SU-DHL-6 (cell line): ENCODE data around the gene SMIM31.

ENCODE experiments used
- H2AFZ ChIP-seq: fragments of 200-600 bp; sonication (generic); 2 replicates; pipeline ENCODE4 v1.6.1; 2014; ENCODE audit warnings: low read depth, mild to moderate bottlenecking, moderate library complexity, mixed read lengths, antibody characterized with exemption, low read length; ENCODE audit not compliant: severe bottlenecking
- H3F3A ChIP-seq: fragments of 200-600 bp; shearing (Covaris generic); 2 replicates; pipeline ENCODE4 v1.6.0; 2016; ENCODE audit warnings: antibody characterized with exemption, mild to moderate bottlenecking; ENCODE audit not compliant: insufficient read depth
- H3K27ac ChIP-seq: fragments of 200-600 bp; sonication (generic); 2 replicates; pipeline ENCODE4 v1.5.1; 2016; ENCODE audit warnings: low read depth, mild to moderate bottlenecking, low read length, moderate library complexity, mixed read lengths
- H3K27me3 ChIP-seq: fragments of 200-600 bp; sonication (generic), shearing (Covaris generic); 2 replicates; pipeline ENCODE4 v1.6.0; 2014; ENCODE audit warnings: mild to moderate bottlenecking, low read length
- H3K36me3 ChIP-seq: fragments of 200-600 bp; sonication (generic); 2 replicates; pipeline ENCODE4 v1.6.1; 2014; ENCODE audit warnings: mild to moderate bottlenecking, low read length, mixed read lengths
- H3K4me2 ChIP-seq: fragments of 300-600, 200-600 bp; shearing (Covaris generic), sonication (generic); 2 replicates; pipeline ENCODE4 v1.6.0; 2014; ENCODE audit warnings: low read length, low read depth, mild to moderate bottlenecking; ENCODE audit not compliant: poor library complexity, severe bottlenecking
- H3K4me3 ChIP-seq: fragments of 200-600 bp; sonication (generic); 2 replicates; pipeline ENCODE4 v1.5.1; 2014; ENCODE audit warnings: antibody characterized with exemption, low read length, mild to moderate bottlenecking, mixed read lengths; ENCODE audit not compliant: insufficient read depth, poor library complexity, severe bottlenecking
- H3K79me2 ChIP-seq: fragments of 200-600 bp; sonication (generic); 2 replicates; pipeline ENCODE4 v1.6.1; 2014; ENCODE audit warnings: mild to moderate bottlenecking, low read length, moderate library complexity; ENCODE audit not compliant: insufficient read depth
- H3K9ac ChIP-seq: fragments of 200-600 bp; sonication (generic); 2 replicates; pipeline ENCODE4 v1.7.0; 2014; ENCODE audit warnings: mild to moderate bottlenecking, low read length
- H3K9me2 ChIP-seq: fragments of 200-600 bp; sonication (generic); replicated peaks from 2 replicates; pipeline ENCODE4 v1.6.1; 2014; ENCODE audit warnings: low read length; ENCODE audit not compliant: insufficient read depth
- H3K9me3 ChIP-seq: fragments of 200-600 bp; sonication (generic); 2 replicates; pipeline ENCODE4 v1.6.1; 2014; ENCODE audit warnings: low read length, mixed read lengths; ENCODE audit not compliant: insufficient read depth
- H4K20me1 ChIP-seq: fragments of 200-600 bp; sonication (generic); 2 replicates; pipeline ENCODE4 v1.6.1; 2014; ENCODE audit warnings: low read depth, mild to moderate bottlenecking, antibody characterized with exemption, low read length, moderate library complexity, mixed read lengths
- CTCF ChIP-seq: fragments of 200-600 bp; sonication (generic); IDR thresholded peaks from one replicate; pipeline ENCODE4 v1.5.1; 2017; ENCODE audit warnings: antibody characterized with exemption, mild to moderate bottlenecking, low read length, moderate library complexity; ENCODE audit not compliant: insufficient read depth, poor library complexity, severe bottlenecking
- EZH2phosphoT487 ChIP-seq: fragments of 200-600 bp; sonication (generic), shearing (Covaris generic); conservative IDR thresholded peaks from 2 replicates; pipeline ENCODE4 v1.6.1; 2018; ENCODE audit warnings: mild to moderate bottlenecking, antibody characterized with exemption, low read length, moderate library complexity, mixed read lengths

Gene SMIM31

GRCh38 chr4:164813554-164813953 lies 59.6 kb downstream of the SMIM31 start:
- TF ChIP-seq CTCF (no peak), EZH2phosphoT487 (no peak)
- H3K27me3 ChIP-seq = no peaks in the 10 kb centered on the region; the same call in 1 of the 2 replicates
- H3K9me2 ChIP-seq = no peaks in the 10 kb centered on the region
- H3K27ac ChIP-seq = no peak overlapping the region
- no peak overlapping the region for H2AFZ ChIP-seq
- H3K79me2 ChIP-seq = no peaks in the 10 kb centered on the region
- no peaks in the 10 kb centered on the region for H3K9me3 ChIP-seq
- no peaks in the 10 kb centered on the region for H3F3A ChIP-seq
- no peaks in the 10 kb centered on the region for H4K20me1 ChIP-seq
- H3K4me2 ChIP-seq = no peak overlapping the region
- no peak overlapping the region for H3K4me3 ChIP-seq
- H3K9ac ChIP-seq = no peak overlapping the region
- H3K36me3 ChIP-seq = no peaks in the 10 kb centered on the region

DNA sequence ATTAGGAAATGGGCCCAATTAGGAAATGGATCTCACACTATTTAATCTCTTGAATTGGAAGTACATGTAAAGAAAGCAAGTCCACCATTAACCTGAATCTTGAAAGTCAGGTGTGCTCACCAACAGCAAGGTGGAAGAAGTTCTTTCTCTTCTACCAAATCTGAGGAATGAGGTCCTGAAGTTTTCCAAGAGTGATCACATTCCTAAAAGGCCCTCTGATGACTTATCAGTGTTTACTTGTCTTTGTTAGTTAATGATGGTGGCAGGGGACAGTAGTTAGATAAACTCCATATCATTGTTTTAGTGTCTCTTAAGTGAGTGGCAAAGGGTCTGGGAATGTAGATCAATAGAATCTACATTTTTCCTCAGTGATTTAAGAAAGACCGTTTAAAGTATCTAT lies 61.8 kb downstream of the SMIM31 start:
- H3K4me2 ChIP-seq = no peak overlapping the region
- no peaks in the 10 kb centered on the region for H3K79me2 ChIP-seq
- H3K27ac ChIP-seq = no peak overlapping the region
- no peak overlapping the region for H2AFZ ChIP-seq
- H3K27me3 ChIP-seq = no peaks in the 10 kb centered on the region; the same call in 1 of the 2 replicates
- no peaks in the 10 kb centered on the region for H3K9me3 ChIP-seq
- TF ChIP-seq CTCF = no peak
- TF ChIP-seq EZH2phosphoT487 = no peak
- H3K9me2 ChIP-seq = no peaks in the 10 kb centered on the region
- H3K4me3 ChIP-seq = no peak overlapping the region
- no peak overlapping the region for H3K9ac ChIP-seq
- no peaks in the 10 kb centered on the region for H3K36me3 ChIP-seq
- no peaks in the 10 kb centered on the region for H3F3A ChIP-seq
- no peaks in the 10 kb centered on the region for H4K20me1 ChIP-seq

DNA sequence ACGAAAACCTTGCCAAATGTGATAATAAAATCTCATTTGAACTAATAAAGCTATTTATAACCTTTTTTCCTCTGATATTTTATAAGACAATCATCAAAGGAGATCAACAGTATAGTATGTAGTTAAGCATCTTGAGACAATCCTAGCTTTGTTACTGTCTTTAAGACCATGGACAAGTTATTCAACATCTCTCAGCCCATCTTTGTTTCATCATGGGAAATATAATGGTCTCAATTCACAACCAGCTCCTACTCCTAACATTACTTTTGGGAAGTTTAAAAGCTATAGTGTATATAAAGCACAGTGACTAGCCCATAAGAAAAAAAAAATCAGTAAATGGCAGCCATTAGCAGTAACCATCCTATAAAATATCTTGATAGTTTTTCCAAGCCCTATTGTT lies 65.4 kb downstream of the SMIM31 start:
- H3K27ac ChIP-seq = no peak overlapping the region
- no peak overlapping the region for H3K9ac ChIP-seq
- H3K4me2 ChIP-seq = no peak overlapping the region
- H3K79me2 ChIP-seq = no peaks in the 10 kb centered on the region
- H4K20me1 ChIP-seq = no peaks in the 10 kb centered on the region
- no peaks in the 10 kb centered on the region for H3F3A ChIP-seq
- H3K36me3 ChIP-seq = no peaks in the 10 kb centered on the region
- no peaks in the 10 kb centered on the region for H3K27me3 ChIP-seq
- no peak overlapping the region for H3K4me3 ChIP-seq
- no peaks in the 10 kb centered on the region for H3K9me2 ChIP-seq
- TF ChIP-seq CTCF = no peak
- TF ChIP-seq EZH2phosphoT487 = no peak
- no peak overlapping the region for H2AFZ ChIP-seq
- H3K9me3 ChIP-seq = no peaks in the 10 kb centered on the region
